SK-N-MC (cell line): ENCODE measurements around the gene VGLL2.
A peak's percentile ranks its signal among the peaks of the same experiment; 100 is the strongest.
"Not testable (repeated sequence)": the region's sequence is repeated elsewhere in the genome, so short reads cannot be mapped to it uniquely, and the experiment has no call there.

ENCODE experiments used
- DNase-seq: peaks from one replicate; pipeline ENCODE4 v3.0.0-alpha.2; 2011; ENCODE audit warnings: low read depth, low spot score
- H3K27ac ChIP-seq: fragments of 200-600 bp; sonication (generic); 2 replicates; pipeline ENCODE4 v1.5.1; 2016; ENCODE audit warnings: mixed run types
- H3K36me3 ChIP-seq: fragments of 200-600 bp; sonication (generic); 2 replicates; pipeline ENCODE4 v1.6.1; 2017; ENCODE audit warnings: antibody characterized with exemption, low read length, mixed read lengths; ENCODE audit not compliant: insufficient read depth
- H3K4me3 ChIP-seq: fragments of 200-600 bp; sonication (generic); 2 replicates; pipeline ENCODE4 v1.5.1; 2016
- H3K9ac ChIP-seq: fragments of 200-600 bp; sonication (generic); 2 replicates; pipeline ENCODE4 v1.8.0; 2017; ENCODE audit warnings: mixed run types, mixed read lengths; ENCODE audit not compliant: insufficient read length
- H3K9me3 ChIP-seq: fragments of 200-600 bp; sonication (generic); 2 replicates; pipeline ENCODE4 v1.6.1; 2017; ENCODE audit warnings: low read depth, mild to moderate bottlenecking, antibody characterized with exemption, low read length, moderate library complexity, mixed read lengths
- EZH2 ChIP-seq: fragments of 200-600 bp; sonication (generic); IDR thresholded peaks from one replicate; pipeline ENCODE4 v1.6.1; 2017; ENCODE audit warnings: antibody characterized with exemption
- FOXP2 ChIP-seq: optimal IDR thresholded peaks from 2 replicates; pipeline ENCODE3; 2011; ENCODE audit warnings: mild to moderate bottlenecking, moderate library complexity; ENCODE audit not compliant: insufficient read depth; ENCODE audit errors: extremely low read length, control extremely low read depth
- POLR2AphosphoS5 ChIP-seq: IDR thresholded peaks from 2 replicates; pipeline ENCODE4 v1.6.1; 2012; ENCODE audit warnings: mild to moderate bottlenecking, low read depth, low read length, borderline replicate concordance

Gene VGLL2

GRCh38 chr6:117233145-117233544 lies 32.2 kb upstream of the VGLL2 start:
- no peaks in the 10 kb centered on the region for H3K36me3 ChIP-seq
- no peak overlapping the region for H3K4me3 ChIP-seq
- no peak for DNase-seq
- no peak overlapping the region for H3K27ac ChIP-seq
- no peaks in the 10 kb centered on the region for H3K9me3 ChIP-seq
- TF ChIP-seq EZH2 (no peak), FOXP2 (no peak), POLR2AphosphoS5 (no peak)
- no peak overlapping the region for H3K9ac ChIP-seq

DNA sequence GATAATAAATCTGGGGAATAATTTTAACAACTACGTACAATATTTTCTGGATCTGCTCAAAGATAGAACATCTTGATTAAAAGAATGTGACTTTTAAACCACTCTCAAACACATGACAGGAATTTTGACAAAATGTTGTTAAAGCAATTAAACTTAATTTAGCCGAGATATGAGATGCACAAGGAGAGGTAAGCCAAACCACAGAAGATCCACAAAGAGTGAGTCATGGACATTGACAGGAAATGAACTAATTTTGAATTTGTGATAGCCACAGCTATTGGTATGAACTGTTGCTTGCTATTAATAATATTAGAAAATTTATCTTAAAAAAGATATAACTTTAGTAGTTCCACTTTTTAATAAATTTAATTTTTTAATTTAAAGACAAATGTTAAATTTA lies 27.8 kb upstream of the VGLL2 start:
- Histone ChIP-seq H3K9me3 (no peaks in the 10 kb centered on the region), H3K36me3 (no peaks in the 10 kb centered on the region), H3K9ac (no peak overlapping the region), H3K27ac (no peak overlapping the region), H3K4me3 (no peak overlapping the region)
- no peak for DNase-seq
- no peak for TF ChIP-seq FOXP2
- no peak for TF ChIP-seq POLR2AphosphoS5
- no peak for TF ChIP-seq EZH2

- H3K9ac ChIP-seq, H3K4me3 ChIP-seq, DNase-seq, H3K27ac ChIP-seq, H3K36me3 ChIP-seq, H3K9me3 ChIP-seq: not testable (repeated sequence)
Observed at GRCh38 chr6:117244571-117244970, 20.8 kb upstream of the VGLL2 start.

- H3K4me3 ChIP-seq, H3K36me3 ChIP-seq, H3K9ac ChIP-seq, H3K9me3 ChIP-seq, H3K27ac ChIP-seq, DNase-seq: not testable (repeated sequence)
Observed at GRCh38 chr6:117244979-117245378, 20.4 kb upstream of the VGLL2 start.

DNA sequence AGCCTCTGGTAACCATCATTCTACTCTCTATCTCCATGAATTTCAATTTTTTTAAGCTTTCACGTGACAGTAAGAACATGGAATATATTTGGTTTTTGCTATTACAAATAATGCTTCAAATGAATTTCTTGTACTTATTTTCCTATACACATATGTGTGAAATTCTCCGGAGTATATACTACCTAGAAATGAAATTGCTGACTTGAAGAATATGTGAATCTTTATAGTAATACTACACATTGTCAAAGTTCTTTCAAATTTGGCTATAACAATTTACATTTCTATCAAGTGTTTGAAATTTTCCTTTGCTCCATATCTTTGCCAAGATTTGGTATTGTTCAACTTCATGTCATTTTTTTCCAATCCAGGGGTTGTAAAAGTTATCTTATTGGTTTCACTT lies 11.6 kb upstream of the VGLL2 start:
- no peak overlapping the region for H3K4me3 ChIP-seq
- no peak for DNase-seq
- H3K27ac ChIP-seq = no peak overlapping the region

DNA sequence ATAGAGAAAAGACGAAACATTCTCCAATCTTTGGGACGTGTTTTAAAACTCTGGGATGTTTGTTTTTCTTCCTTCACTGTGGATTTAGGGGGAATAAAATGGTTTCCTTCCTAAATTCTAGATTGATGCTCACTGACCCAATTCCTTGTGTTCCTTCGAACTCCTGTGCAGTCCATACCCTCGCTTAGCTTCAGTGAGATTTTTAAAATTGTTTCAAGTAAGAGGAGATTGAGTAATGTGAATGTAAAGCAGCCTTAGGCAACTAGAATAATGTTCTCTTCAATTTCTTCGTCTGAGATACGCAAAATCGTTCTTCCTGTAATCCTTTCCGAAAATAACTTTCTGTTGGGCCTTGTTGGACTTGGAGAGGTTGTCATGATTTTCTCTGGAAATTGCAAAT lies 2.6 kb upstream of the VGLL2 start:
- TF ChIP-seq POLR2AphosphoS5 (no peak), EZH2 (no peak), FOXP2 (no peak)
- no peak for DNase-seq
- no peak overlapping the region for H3K27ac ChIP-seq

More for the DNA sequence above, 11.6 kb upstream of the VGLL2 start:
- TF ChIP-seq POLR2AphosphoS5 (no peak), EZH2 (no peak), FOXP2 (no peak)
- Histone ChIP-seq H3K36me3 (no peaks in the 10 kb centered on the region), H3K9me3 (no peaks in the 10 kb centered on the region), H3K9ac (no peak overlapping the region)

GRCh38 chr6:117263353-117263927 lies 1.9 kb upstream of the VGLL2 start:
- H3K36me3 ChIP-seq = no peaks in the 10 kb centered on the region
- H3K27ac ChIP-seq = no peak overlapping the region
- H3K9me3 ChIP-seq = no peaks in the 10 kb centered on the region
- H3K4me3 ChIP-seq = no peak overlapping the region
- no peak overlapping the region for H3K9ac ChIP-seq
- DNase-seq = no peak
- TF ChIP-seq EZH2 (no peak), FOXP2 (no peak), POLR2AphosphoS5 (no peak)

More for the DNA sequence above, 2.6 kb upstream of the VGLL2 start:
- Histone ChIP-seq H3K4me3 (no peak overlapping the region), H3K9ac (no peak overlapping the region), H3K9me3 (no peaks in the 10 kb centered on the region), H3K36me3 (no peaks in the 10 kb centered on the region)

GRCh38 chr6:117264369-117264691 lies 1.0 kb upstream of the VGLL2 start:
- H3K36me3 ChIP-seq = no peaks in the 10 kb centered on the region
- no peak overlapping the region for H3K9ac ChIP-seq
- H3K27ac ChIP-seq = no peak overlapping the region
- TF ChIP-seq POLR2AphosphoS5 (no peak), FOXP2 (no peak), EZH2 (no peak)
- H3K9me3 ChIP-seq = no peaks in the 10 kb centered on the region
- DNase-seq = no peak
- H3K4me3 ChIP-seq = peak overlapping the region; percentile 65

DNA sequence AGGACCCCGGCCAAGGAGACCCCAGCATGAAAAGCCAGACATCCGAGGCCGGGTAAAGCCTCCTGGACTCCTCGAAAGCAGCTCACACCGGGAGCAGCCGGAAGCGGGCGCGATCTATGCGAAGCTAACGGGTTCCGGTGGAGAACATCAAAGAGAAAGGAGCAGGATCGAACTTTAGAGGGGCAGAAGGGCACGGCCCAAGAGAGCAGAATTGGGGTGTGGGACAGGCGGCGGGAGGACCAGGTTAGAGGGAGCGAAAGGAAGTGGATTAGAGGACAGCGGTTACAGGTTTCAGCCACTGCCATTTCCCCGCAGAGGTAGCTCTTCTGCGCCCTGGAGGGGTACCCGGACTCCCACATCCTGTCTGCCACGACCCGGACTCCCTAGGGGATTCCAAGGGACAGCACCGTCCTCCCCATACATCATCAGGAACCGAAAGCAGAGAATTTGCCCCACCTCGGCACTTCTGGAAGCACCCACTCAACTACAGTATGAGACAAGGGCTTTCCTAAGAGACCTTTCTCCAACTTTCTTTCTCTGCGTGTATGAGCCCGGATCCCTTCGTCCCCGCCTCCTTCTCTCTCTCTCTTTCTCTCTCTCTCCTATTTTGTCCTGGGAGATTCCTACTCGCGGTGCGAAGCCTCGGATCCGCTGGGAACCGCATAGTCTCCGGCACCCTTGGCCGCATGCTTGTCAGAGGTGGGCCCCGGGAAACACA lies 507 bp upstream of the VGLL2 start:
- Histone ChIP-seq H3K27ac (no peak overlapping the region), H3K9ac (no peak overlapping the region), H3K9me3 (no peaks in the 10 kb centered on the region), H3K36me3 (no peaks in the 10 kb centered on the region), H3K4me3 (peak overlapping the region; percentile 65)
- TF ChIP-seq POLR2AphosphoS5 = no peak
- no peak for TF ChIP-seq FOXP2
- peak; percentile 91 for TF ChIP-seq EZH2
- no peak for DNase-seq
